BLaER1 (cell line): ENCODE data around the gene SLC35F4.

Source experiments
- H3K27ac ChIP-seq: shearing (Covaris generic); formaldehyde crosslinking; 2 replicates; pipeline ENCODE4 v1.8.1; 2022
- H3K27me3 ChIP-seq: shearing (Covaris generic); formaldehyde crosslinking; 2 replicates; pipeline ENCODE4 v1.8.1; 2022
- H3K36me3 ChIP-seq: shearing (Covaris generic); formaldehyde crosslinking; 2 replicates; pipeline ENCODE4 v1.8.1; 2022
- H3K4me1 ChIP-seq: shearing (Covaris generic); formaldehyde crosslinking; 2 replicates; pipeline ENCODE4 v1.8.1; 2022
- H3K4me2 ChIP-seq: shearing (Covaris generic); formaldehyde crosslinking; 2 replicates; pipeline ENCODE4 v1.8.1; 2022
- H3K4me3 ChIP-seq: shearing (Covaris generic); formaldehyde crosslinking; 2 replicates; pipeline ENCODE4 v1.8.1; 2022
- H3K9ac ChIP-seq: shearing (Covaris generic); formaldehyde crosslinking; 2 replicates; pipeline ENCODE4 v1.8.1; 2022
- H3K9me3 ChIP-seq: shearing (Covaris generic); formaldehyde crosslinking; 2 replicates; pipeline ENCODE4 v1.8.1; 2022
- H4K20me1 ChIP-seq: shearing (Covaris generic); formaldehyde crosslinking; 2 replicates; pipeline ENCODE4 v1.8.1; 2022
- Cebpa-rat ChIP-seq: shearing (Covaris generic); IDR thresholded peaks from 2 replicates; pipeline ENCODE4 v1.8.1; 2022

The SLC35F4 gene

DNA sequence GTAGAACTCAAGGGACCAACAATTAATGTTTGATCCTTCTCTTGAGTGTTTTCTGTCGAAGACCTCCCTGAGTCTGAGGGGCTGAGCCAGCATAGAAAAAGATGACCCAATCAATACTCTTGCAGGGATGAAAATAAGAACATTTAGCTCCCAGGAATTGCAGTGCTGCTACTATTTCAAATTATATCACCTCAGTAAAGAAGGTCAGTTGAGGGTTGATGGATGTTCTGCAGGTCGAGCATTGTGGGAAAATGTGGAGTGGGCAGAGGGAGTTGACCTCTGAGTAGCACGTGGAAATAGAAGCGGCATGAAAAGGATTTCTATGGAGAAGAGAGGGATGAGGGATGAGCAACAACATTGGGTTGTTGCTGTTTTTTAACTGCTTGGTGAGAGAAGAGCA is 297.3 kb downstream of the SLC35F4 start:
- no peaks in the 10 kb centered on the region for H3K9me3 ChIP-seq
- no peaks in the 10 kb centered on the region for H3K27me3 ChIP-seq
- H3K36me3 ChIP-seq: no peaks in the 10 kb centered on the region
- H3K4me1 ChIP-seq: no peaks in the 10 kb centered on the region
- H3K4me2 ChIP-seq: no peak overlapping the region
- TF ChIP-seq Cebpa-rat: no peak
- no peaks in the 10 kb centered on the region for H4K20me1 ChIP-seq
- H3K27ac ChIP-seq: no peak overlapping the region
- H3K4me3 ChIP-seq: no peak overlapping the region
- H3K9ac ChIP-seq: no peak overlapping the region

- Histone ChIP-seq H3K27ac (no peak overlapping the region), H4K20me1 (no peaks in the 10 kb centered on the region), H3K4me3 (no peak overlapping the region), H3K27me3 (no peaks in the 10 kb centered on the region), H3K36me3 (no peaks in the 10 kb centered on the region), H3K9ac (no peak overlapping the region), H3K4me1 (no peaks in the 10 kb centered on the region), H3K4me2 (no peak overlapping the region), H3K9me3 (no peaks in the 10 kb centered on the region)
- TF ChIP-seq Cebpa-rat: no peak
Observed at GRCh38 chr14:57567220-57567619, 298.7 kb downstream of the SLC35F4 start.

GRCh38 chr14:57560681-57561080 is 305.2 kb downstream of the SLC35F4 start:
- H3K27ac ChIP-seq: no peak overlapping the region
- H3K4me1 ChIP-seq: no peaks in the 10 kb centered on the region
- no peak for TF ChIP-seq Cebpa-rat
- H3K4me2 ChIP-seq: no peak overlapping the region
- no peak overlapping the region for H3K9ac ChIP-seq
- no peaks in the 10 kb centered on the region for H3K9me3 ChIP-seq
- H3K36me3 ChIP-seq: no peaks in the 10 kb centered on the region
- H3K27me3 ChIP-seq: no peaks in the 10 kb centered on the region
- no peak overlapping the region for H3K4me3 ChIP-seq
- no peaks in the 10 kb centered on the region for H4K20me1 ChIP-seq

GRCh38 chr14:57559576-57559975 is 306.3 kb downstream of the SLC35F4 start:
- Histone ChIP-seq H3K27ac (no peak overlapping the region), H4K20me1 (no peaks in the 10 kb centered on the region), H3K4me2 (no peak overlapping the region), H3K4me1 (no peaks in the 10 kb centered on the region), H3K27me3 (no peaks in the 10 kb centered on the region), H3K4me3 (no peak overlapping the region), H3K9me3 (peaks cover 4% of the 10 kb centered on the region), H3K9ac (no peak overlapping the region), H3K36me3 (no peaks in the 10 kb centered on the region)
- TF ChIP-seq Cebpa-rat: no peak

DNA sequence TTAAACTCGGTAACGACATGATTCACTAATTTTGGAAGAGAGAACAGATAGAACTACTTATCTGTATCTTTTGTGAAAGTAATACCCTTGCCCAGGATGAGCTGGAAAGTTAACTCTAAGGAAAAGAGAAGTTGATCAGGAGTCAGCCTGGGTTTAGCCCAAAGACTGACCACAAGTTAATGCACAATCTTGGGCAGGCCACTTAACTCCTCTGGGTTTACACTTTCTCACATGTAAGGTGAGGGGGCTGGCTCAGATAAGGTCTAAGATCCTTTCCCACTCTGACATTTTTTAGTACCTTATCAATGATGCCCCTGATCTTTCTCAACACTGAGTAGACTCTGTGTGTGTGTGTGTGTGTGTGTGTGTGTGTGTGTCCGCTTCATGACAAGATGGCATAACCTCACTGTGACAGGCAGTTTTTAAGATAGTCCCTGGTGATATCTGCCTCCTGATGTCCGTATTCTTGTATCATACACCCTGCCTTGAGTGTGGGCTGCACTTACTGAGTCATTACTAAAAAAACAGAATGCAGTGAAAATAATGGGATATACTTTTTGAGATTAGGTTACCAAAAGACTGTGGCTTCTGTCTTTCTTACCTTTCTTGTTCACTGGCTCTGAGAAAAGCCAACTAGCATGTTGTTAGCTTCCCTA is 316.0 kb downstream of the SLC35F4 start:
- Histone ChIP-seq H3K4me3 (no peak overlapping the region), H3K9me3 (peaks cover 20% of the 10 kb centered on the region), H3K4me1 (no peaks in the 10 kb centered on the region), H3K36me3 (no peaks in the 10 kb centered on the region), H3K27ac (no peak overlapping the region), H3K9ac (no peak overlapping the region), H4K20me1 (no peaks in the 10 kb centered on the region), H3K27me3 (no peaks in the 10 kb centered on the region), H3K4me2 (no peak overlapping the region)
- TF ChIP-seq Cebpa-rat: no peak

DNA sequence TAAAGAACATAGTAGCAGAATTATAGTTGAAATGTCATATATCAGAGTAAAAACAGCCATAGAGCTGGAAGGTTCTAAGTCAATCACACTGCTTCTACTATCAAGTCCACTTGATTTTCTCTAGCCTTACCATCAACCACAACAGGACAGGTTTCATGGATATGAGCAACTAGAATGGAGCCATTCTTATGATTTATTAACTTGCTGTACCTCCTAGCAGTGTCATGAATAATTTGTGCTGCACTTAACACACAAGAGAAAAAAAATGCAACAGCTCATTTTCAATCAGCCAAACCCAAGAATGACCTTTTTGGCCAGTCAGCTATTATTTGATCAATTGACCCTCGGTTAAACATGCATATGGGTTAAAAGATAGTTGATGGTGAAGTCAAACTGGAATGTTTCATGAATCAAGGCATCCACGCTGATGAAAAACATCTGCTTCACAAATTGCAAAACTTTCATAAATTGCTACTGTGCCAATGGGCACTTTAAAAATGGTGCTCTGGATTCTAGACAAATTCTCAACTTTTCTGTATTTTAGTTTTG is 316.8 kb downstream of the SLC35F4 start:
- H3K4me2 ChIP-seq: no peak overlapping the region
- H3K4me3 ChIP-seq: no peak overlapping the region
- no peaks in the 10 kb centered on the region for H3K4me1 ChIP-seq
- no peak overlapping the region for H3K9ac ChIP-seq
- no peaks in the 10 kb centered on the region for H3K27me3 ChIP-seq
- no peak overlapping the region for H3K27ac ChIP-seq
- no peaks in the 10 kb centered on the region for H3K36me3 ChIP-seq
- no peaks in the 10 kb centered on the region for H4K20me1 ChIP-seq
- peaks cover 18% of the 10 kb centered on the region for H3K9me3 ChIP-seq
- TF ChIP-seq Cebpa-rat: no peak

DNA sequence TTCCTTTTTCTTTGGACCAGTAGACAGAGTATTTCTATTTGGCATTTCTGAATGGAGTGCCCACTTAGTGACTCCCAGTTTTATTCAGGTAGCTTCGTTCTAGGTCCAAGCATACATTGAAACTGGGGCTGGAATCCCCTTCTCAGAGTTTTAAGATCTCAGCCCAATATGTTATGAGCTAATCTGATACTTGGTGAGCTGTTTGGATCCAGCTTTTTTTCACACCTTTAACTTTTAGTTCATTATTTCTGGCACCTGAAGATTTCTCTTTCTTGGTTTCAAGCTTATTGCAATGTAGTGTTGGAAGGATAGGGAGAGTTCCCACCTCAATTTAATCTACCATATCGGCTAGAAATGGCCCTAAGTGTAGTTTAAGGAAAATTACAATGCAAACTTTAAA is 318.8 kb downstream of the SLC35F4 start:
- Histone ChIP-seq H3K4me1 (no peaks in the 10 kb centered on the region), H4K20me1 (no peaks in the 10 kb centered on the region), H3K27ac (no peak overlapping the region), H3K4me3 (no peak overlapping the region), H3K27me3 (no peaks in the 10 kb centered on the region), H3K9ac (no peak overlapping the region), H3K4me2 (no peak overlapping the region), H3K9me3 (peaks cover 26% of the 10 kb centered on the region), H3K36me3 (no peaks in the 10 kb centered on the region)
- no peak for TF ChIP-seq Cebpa-rat

GRCh38 chr14:57533214-57533613 is 332.7 kb downstream of the SLC35F4 start:
- Histone ChIP-seq H3K9me3 (no peaks in the 10 kb centered on the region), H3K27ac (no peak overlapping the region), H3K4me3 (no peak overlapping the region), H3K36me3 (no peaks in the 10 kb centered on the region), H4K20me1 (no peaks in the 10 kb centered on the region), H3K4me1 (peaks cover 6% of the 10 kb centered on the region), H3K9ac (no peak overlapping the region), H3K27me3 (no peaks in the 10 kb centered on the region), H3K4me2 (no peak overlapping the region)
- no peak for TF ChIP-seq Cebpa-rat

DNA sequence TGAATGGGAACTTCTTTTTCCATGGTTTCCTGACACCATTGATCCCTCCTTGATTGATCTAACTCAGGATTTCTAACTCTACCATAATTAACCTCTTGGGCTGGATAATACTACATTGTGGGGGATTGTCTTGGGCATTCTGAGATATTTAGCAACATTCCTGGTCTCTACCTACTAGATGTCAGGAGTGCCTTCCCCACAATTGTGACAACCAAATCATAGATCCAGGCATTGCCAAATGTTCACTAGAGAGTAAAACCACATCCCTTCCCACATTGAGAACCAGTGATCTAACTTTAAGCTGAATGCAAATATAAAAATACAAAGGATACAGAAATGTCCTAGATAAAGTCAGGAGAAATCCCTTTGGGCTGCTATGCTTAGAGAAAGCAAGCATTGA is 335.3 kb downstream of the SLC35F4 start:
- no peaks in the 10 kb centered on the region for H3K36me3 ChIP-seq
- H3K9me3 ChIP-seq: peaks cover 10% of the 10 kb centered on the region; the same call in 1 of the 2 replicates
- no peak overlapping the region for H3K4me3 ChIP-seq
- peaks cover 6% of the 10 kb centered on the region for H3K4me1 ChIP-seq
- no peaks in the 10 kb centered on the region for H4K20me1 ChIP-seq
- no peak overlapping the region for H3K27ac ChIP-seq
- no peak overlapping the region for H3K4me2 ChIP-seq
- H3K27me3 ChIP-seq: no peaks in the 10 kb centered on the region
- TF ChIP-seq Cebpa-rat: no peak
- no peak overlapping the region for H3K9ac ChIP-seq

DNA sequence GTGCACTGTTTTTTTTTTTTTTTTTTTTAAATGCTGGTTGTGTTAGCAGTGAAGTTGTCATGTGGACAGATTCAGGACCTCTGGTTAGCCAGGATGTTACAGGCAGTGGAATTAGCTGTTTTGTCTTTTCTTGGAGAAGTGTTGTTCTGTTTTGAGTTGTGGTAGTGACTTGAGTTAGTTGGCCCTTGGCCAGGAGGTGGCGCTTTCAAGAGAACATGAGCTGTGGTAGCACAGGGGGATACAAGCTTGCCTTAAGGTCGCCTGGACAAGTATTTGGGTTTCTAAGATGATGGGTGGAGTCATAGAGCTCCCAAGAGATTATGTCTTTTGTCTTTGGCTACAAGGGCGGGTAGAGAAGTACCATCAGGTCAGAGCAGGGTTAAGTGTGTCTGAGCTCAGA is 338.9 kb downstream of the SLC35F4 start:
- Histone ChIP-seq H3K4me3 (no peak overlapping the region), H3K9ac (no peak overlapping the region), H3K9me3 (peaks cover 21% of the 10 kb centered on the region), H4K20me1 (no peaks in the 10 kb centered on the region), H3K36me3 (no peaks in the 10 kb centered on the region), H3K4me1 (peaks cover 6% of the 10 kb centered on the region), H3K4me2 (no peak overlapping the region), H3K27ac (no peak overlapping the region), H3K27me3 (no peaks in the 10 kb centered on the region)
- TF ChIP-seq Cebpa-rat: no peak

DNA sequence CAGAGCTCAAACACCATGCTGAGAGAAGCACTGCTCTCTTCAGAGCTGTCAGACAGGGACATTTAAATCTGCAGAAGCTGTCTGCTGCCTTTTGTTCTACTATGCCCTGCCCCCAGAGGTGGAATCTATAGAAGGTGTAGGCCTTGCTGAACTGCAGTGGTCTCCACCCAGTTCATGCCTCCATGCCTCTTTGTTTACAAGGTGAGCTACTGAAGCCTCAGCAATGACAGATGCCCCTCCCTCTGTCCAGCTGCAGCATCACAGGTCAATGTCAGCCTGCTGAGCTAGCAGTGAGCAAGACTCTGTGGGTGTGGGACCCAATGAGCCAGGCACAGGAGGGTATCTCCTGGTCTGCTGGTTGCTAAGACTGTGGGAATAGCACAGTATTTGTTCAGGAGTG is 346.8 kb downstream of the SLC35F4 start:
- Histone ChIP-seq H3K4me3 (no peak overlapping the region), H3K27ac (no peak overlapping the region), H3K4me2 (no peak overlapping the region), H3K36me3 (no peaks in the 10 kb centered on the region), H3K27me3 (no peaks in the 10 kb centered on the region), H4K20me1 (no peaks in the 10 kb centered on the region), H3K9ac (no peak overlapping the region), H3K9me3 (peaks cover 25% of the 10 kb centered on the region), H3K4me1 (no peaks in the 10 kb centered on the region)
- TF ChIP-seq Cebpa-rat: no peak
